Omental fat pad (tissue), 4 donors: Measurements from ENCODE around the gene MRAP. TPM values are rescaled to one million over a fixed set of nuclear protein-coding genes. Genes with fewer than 3 reads are reported as not detected.

Source experiments
- ATAC-seq: fragments of 150-250 bp; one replicate; pipeline ENCODE4 v1.9.1; 2016; ENCODE audit warnings: mild to moderate bottlenecking, moderate library complexity; ENCODE audit not compliant: low FRiP score
- DNase-seq: peaks from one replicate; pipeline ENCODE4 v3.0.0-alpha.2; 2019; ENCODE audit warnings: low spot score
- total RNA-seq, 4 donors: library from RNA; depleted of rRNA; stranded (reverse); fragments of >200 nt; gene quantifications; one replicate each; pipeline ENCODE4 v1.1.0, GENCODE V29; 2016
- TF ChIP-seq, protein P1 (sequence below), 3 donors: fragments of 450-650 bp; IDR thresholded peaks; one replicate each; pipeline ENCODE4 v1.5.1; 2016 to 2017; ENCODE audit warnings: antibody characterized with exemption in 3 of 3, mild to moderate bottlenecking in 3 of 3, moderate library complexity in 2 of 3

Gene MRAP
- total RNA-seq, 4 donors from 2014 or later: 6.5 to 162 (median 41.3) TPM

- TF ChIP-seq, protein P1, sequence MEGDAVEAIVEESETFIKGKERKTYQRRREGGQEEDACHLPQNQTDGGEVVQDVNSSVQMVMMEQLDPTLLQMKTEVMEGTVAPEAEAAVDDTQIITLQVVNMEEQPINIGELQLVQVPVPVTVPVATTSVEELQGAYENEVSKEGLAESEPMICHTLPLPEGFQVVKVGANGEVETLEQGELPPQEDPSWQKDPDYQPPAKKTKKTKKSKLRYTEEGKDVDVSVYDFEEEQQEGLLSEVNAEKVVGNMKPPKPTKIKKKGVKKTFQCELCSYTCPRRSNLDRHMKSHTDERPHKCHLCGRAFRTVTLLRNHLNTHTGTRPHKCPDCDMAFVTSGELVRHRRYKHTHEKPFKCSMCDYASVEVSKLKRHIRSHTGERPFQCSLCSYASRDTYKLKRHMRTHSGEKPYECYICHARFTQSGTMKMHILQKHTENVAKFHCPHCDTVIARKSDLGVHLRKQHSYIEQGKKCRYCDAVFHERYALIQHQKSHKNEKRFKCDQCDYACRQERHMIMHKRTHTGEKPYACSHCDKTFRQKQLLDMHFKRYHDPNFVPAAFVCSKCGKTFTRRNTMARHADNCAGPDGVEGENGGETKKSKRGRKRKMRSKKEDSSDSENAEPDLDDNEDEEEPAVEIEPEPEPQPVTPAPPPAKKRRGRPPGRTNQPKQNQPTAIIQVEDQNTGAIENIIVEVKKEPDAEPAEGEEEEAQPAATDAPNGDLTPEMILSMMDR (IDR thresholded peaks at IDR 0.05): no peak
- DNase-seq (no peak), ATAC-seq (no peak)
Measured at GRCh38 chr21:32299695-32300094, 1.0 kb downstream of the MRAP start.

- DNase-seq: no peak
- TF ChIP-seq, protein P1 (IDR thresholded peaks at IDR 0.05): no peak
- ATAC-seq: no peak
Measured at GRCh38 chr21:32300117-32300681, 1.5 kb downstream of the MRAP start.

GRCh38 chr21:32301596-32301995 lies 2.9 kb downstream of the MRAP start:
- no peak for DNase-seq
- no peak for ATAC-seq
- TF ChIP-seq, protein P1 (IDR thresholded peaks at IDR 0.05): no peak

DNA sequence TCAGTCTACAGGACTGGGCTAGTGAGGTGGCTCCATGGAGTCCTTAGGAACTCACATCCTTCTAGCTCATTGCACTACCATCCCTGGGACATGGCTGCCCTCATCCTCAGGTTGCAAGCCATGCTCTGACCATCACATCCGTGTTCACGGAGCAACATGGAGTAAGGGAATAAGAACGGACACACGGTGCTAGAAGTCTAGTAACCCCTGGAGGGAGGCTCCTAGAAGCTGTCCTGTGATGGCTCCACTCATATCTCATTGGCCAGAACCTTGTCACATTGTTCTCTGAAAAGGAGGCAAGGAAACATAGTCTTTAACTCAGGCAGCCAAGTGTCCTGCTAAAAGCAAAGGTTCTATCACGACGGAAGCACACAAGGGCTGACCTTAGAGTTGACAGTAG lies 3.9 kb downstream of the MRAP start:
- no peak for DNase-seq
- no peak for ATAC-seq
- TF ChIP-seq, protein P1 (IDR thresholded peaks at IDR 0.05): no peak

DNA sequence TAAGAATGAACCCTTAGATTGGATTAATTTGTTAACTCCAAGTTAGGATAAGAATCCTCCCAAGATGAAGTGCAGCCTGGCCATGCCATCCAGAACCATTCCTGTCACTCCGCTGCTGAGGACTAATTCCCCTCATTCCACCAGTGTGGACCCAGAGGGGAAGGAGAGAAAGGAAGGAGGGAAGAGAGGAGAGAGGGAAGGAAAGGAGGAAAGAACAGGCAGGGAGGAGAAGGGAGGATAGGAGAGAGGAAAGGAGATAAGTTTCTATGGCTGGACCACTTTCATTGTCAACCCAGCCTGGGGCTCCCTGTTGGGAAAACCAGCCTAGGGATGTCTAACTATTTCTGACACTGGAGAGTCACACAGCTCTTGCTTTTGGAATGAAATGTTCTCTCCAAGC lies 4.7 kb downstream of the MRAP start:
- DNase-seq: no peak
- no peak for ATAC-seq
- TF ChIP-seq, protein P1 (IDR thresholded peaks at IDR 0.05): no peak

GRCh38 chr21:32304998-32305397 lies 6.3 kb downstream of the MRAP start:
- ATAC-seq (no peak), DNase-seq (no peak)
- TF ChIP-seq, protein P1 (IDR thresholded peaks at IDR 0.05): no peak

- DNase-seq (no peak), ATAC-seq (peak; percentile 23)
- TF ChIP-seq, protein P1 (IDR thresholded peaks at IDR 0.05): no peak
Measured at GRCh38 chr21:32306021-32306780, 7.5 kb downstream of the MRAP start.
